Heart left ventricle (tissue), 13 donors: Measurements from ENCODE around the gene ZBTB40.

Source experiments
- POLR2A ChIP-seq, 2 donors: fragments of 450-650 bp; IDR thresholded peaks; one replicate each; pipeline ENCODE4 v1.6.1; 2017; ENCODE audit warnings: antibody characterized with exemption in 2 of 2, mild to moderate bottlenecking in 2 of 2, moderate library complexity in 2 of 2
- TF ChIP-seq, protein P1 (sequence below), 12 donors: fragments of 200-600 bp; sonication (generic) in 4 of 12; IDR thresholded peaks; one replicate each; pipeline versions ENCODE4 v1.5.0 to v1.8.0; 2018 to 2022; ENCODE audit warnings: antibody characterized with exemption in 12 of 12, mild to moderate bottlenecking in 5 of 12
- donor health status: ischemic (EF 13 %, LVEDD 7.1; RV severe dilation, severe dysfunction).
- donor health status: DM: no; HTN: yes; CAD: no.
- donor health status: DM: no; HTN: no; CAD: no.
- donor health status: ischemic (EF 25% LVEDD 6.9; RV normal size, moderate dysfunction).
- donor health status: ischemic (EF 25% LVEDD 5.7; RV mildly dilated, moderate dysfunction).
- donor health status: ischemic (EF 35%, LVEDD 5.7; RV mildly dilated, moderate dysfunction).
- donor health status: nonischemic (EF 11% LVEDD 7.7; RV severe dilation, severe dysfunction).
- donor health status: DM: yes; HTN: yes; CAD: no.
- donor health status: PGD.
- donor health status: ischemic (EF 29% LVEDD 5.4; RV normal size, mild dysfunction).
- donor health status: nonischemic (EF 23%, LVEDD 6.1; RV moderate dilation, normal function).

DNA sequence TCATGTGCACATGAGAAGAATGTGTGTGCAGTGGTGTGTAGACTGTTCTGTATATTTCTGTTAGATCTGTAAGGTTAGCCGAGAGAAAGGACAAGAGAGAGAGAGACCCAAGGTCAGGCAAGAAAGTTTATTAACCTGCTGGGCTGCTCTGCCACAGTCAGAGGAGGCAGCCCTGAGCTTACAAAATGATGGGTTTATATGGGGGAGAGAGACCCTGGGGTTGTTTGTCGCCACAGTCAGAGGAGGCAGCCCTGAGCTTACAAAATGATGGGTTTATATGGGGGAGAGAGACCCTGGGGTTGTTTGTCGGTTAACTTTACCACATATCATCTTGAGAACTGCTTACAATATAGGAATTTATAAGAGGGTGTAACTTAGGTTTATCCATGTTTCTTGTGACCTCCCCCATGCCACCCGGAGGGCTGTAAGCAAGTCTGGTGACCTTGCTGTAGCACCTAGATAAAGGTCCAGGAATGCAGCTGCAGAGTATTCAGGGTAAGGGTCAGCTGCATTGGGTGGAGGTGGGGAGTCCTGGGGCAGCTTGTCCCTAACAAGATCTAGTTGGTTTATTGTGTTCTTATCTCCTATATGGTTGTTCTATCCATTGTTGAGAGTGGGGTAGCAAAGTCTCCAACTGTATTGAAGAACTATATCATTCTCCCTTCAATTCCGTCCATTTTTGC lies 9.3 kb upstream of the ZBTB40 start:
- TF ChIP-seq, protein P1, sequence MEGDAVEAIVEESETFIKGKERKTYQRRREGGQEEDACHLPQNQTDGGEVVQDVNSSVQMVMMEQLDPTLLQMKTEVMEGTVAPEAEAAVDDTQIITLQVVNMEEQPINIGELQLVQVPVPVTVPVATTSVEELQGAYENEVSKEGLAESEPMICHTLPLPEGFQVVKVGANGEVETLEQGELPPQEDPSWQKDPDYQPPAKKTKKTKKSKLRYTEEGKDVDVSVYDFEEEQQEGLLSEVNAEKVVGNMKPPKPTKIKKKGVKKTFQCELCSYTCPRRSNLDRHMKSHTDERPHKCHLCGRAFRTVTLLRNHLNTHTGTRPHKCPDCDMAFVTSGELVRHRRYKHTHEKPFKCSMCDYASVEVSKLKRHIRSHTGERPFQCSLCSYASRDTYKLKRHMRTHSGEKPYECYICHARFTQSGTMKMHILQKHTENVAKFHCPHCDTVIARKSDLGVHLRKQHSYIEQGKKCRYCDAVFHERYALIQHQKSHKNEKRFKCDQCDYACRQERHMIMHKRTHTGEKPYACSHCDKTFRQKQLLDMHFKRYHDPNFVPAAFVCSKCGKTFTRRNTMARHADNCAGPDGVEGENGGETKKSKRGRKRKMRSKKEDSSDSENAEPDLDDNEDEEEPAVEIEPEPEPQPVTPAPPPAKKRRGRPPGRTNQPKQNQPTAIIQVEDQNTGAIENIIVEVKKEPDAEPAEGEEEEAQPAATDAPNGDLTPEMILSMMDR (IDR thresholded peaks at IDR 0.05) = no peak
- no peak for TF ChIP-seq POLR2A (IDR thresholded peaks at IDR 0.05)
